Stimulated activated CD8-positive, alpha-beta memory T cell treated with anti-CD3 and anti-CD28 coated beads, Interleukin-15, amount 100 ng/mL, for 1 hour (primary cell): ENCODE results near the gene CMIP.
"Not testable (repeated sequence)": the region's sequence is repeated elsewhere in the genome, so short reads cannot be mapped to it uniquely, and the experiment has no call there.

Experiments used
- DNase-seq: peaks from one replicate; pipeline ENCODE4 v3.0.0-alpha.2; 2020; ENCODE audit warnings: low read depth

CMIP gene

DNA sequence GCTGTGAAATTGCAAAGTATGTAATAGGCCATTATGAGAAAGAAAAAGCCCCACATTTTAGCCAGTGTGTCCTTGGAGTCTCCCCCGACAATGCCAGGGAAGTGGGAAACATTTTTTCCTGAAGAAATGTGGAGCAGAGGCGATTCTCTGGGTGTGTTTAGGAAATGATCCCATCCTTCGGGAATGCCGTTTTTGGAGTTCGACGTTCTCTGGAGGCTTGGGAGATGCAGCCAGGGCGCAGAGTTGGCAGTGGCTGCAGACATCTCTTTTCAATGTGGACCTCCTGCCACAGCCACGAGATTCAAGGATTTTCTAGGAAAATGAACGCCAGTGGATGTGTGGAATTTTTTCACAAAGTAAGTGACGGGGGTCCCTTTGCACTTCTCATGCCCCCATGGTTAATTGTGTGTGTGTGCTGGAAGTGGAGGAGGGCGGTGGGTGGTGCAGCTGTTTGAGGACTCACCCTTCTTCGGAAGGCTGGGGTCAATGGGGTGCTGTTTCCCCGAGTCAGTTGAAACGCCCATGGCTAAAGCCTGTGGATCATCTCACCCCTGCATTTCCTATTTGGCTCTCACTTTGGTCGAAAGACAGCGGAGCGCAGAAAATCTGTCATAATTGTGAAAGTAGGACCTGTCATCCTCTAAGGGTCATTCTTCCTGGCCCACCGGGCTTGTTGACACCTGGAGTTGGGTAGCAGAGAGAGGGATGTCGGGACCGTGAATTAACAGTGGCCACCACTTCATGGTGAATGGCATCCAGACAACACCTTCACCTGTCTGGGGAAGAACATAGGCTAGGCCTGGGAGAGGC lies 73.2 kb downstream of the CMIP start:
- DNase-seq: no peak

DNA sequence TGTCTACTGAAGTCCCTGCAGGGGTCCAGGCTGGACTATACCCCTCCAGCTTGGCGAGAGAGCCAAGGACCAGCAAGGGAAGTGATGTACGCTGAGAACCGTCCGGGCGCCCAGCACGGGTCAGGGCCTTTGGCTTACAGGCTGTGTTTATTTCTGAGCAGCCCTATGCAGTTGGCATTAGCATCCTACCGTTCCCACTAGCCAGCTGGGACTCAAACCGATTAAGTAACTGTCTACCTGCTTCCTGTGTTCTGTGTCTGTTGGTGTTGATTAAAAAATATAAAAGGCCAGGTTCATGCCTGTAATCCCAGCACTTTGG lies 73.8 kb downstream of the CMIP start:
- no peak for DNase-seq

DNA sequence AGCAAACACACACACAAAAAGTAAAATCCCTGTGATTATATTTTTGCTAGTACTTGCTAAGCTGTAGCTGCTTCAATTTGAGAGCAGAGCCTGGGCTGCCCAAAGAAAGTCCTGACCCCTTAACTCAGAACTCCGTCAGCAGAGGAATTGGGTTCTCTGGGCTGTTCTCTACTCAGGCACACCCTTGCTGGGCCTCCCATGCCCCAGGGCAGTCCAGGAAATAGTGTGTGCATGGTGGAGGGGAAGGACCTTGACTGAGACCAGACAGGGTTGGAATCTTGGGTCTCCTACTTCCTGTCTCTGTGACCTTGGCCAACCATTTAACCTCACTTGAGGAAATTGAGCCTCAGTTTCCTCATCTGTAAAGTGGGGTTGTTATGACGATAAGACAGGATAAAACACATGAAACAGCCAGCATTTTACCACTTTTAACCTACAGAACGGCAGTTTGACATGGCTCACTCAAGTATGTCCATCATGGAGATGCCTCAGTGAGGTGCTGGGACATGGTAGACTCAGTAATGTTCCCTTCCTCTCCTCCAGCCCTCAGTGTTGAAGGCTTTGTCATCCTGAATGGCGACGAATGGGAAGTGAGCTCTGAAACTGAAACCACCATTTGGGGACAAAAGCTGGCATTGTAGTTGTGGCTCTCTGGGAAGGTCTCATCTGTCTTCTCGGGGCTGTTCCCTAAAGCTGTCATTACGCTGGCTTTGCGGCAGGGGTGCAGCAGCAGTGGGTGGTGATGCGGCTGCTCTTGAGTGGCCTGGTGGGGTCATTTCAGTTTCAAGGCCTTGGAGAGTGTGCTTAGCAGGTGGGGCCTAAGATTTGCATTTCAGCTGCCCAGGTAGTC lies 74.9 kb downstream of the CMIP start:
- DNase-seq: no peak

- DNase-seq: no peak
Observed at GRCh38 chr16:81520151-81520470, 75.5 kb downstream of the CMIP start.

GRCh38 chr16:81520560-81521135 lies 76.0 kb downstream of the CMIP start:
- DNase-seq: no peak

DNA sequence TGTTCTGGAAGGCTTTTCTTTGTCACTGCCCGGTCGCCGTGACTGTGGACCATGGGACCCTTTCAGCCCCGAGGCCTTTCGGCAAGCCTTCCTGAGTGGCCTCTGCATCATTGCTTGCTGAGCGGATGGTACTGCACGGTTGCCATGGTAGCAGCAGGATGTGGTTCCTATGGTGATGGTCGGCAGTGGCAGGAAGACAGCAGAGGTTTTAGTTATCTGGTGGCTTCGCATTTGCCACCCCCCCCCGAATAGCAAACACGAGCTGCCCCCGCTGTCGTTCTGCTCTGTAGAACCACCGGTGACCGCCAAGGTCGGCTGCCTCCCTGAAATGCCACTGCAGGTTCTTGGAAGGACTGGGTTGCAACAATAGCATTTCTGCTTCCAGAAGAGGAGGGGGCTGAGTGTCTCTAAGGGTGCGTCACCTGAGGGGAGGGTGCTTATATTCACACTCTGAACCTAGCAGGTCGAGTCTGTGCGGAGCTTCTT lies 76.6 kb downstream of the CMIP start:
- peak; percentile 73 for DNase-seq

- no peak for DNase-seq
Observed at GRCh38 chr16:81522108-81522701, 77.6 kb downstream of the CMIP start.

DNA sequence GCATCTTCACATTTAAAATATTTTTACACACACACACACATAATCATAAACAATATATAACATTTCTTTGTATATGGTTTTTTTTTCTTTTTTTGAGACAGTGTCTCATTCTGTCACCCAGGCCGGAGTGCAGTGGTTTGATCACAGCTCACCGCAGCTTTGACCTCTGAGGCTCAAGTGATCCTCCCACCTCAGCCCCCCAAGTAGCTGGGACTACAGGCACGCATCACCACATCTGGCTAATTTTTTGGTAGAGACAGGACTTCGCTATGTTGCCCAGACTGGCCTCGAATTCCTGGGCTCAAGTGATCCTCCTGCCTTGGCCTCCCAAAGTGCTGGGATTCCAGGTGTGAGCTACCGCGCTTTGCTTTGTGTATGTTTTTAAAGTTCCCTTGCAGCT lies 78.2 kb downstream of the CMIP start:
- not testable (repeated sequence) for DNase-seq

GRCh38 chr16:81523387-81524115 lies 78.9 kb downstream of the CMIP start:
- DNase-seq: no peak

GRCh38 chr16:81524382-81524781 lies 79.8 kb downstream of the CMIP start:
- peak; percentile 14 for DNase-seq

GRCh38 chr16:81524885-81525284 lies 80.3 kb downstream of the CMIP start:
- DNase-seq: not testable (repeated sequence)

GRCh38 chr16:81526199-81526598 lies 81.6 kb downstream of the CMIP start:
- no peak for DNase-seq

- no peak for DNase-seq
Observed at GRCh38 chr16:81526935-81527334, 82.3 kb downstream of the CMIP start.

- DNase-seq: no peak
Observed at GRCh38 chr16:81527477-81528178, 83.0 kb downstream of the CMIP start.

DNA sequence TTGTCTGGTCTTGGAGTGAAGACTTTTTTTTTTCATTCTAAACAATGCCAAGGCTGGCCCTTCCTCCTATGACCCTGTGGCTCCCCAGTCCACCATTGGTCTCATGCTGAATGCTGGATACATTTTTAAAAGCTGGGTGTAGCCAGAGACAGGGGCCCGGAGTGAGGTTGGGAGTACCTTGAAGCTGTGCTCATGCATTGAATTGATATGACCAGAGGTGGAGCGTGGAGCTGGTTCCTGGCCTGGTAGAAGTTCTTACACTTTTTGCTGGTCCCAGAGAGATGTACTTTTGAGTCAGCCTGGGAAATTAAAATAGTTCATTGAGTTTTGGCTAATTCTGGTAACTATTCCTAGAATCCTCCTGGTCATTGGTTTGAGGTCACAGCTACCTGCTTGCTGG lies 83.6 kb downstream of the CMIP start:
- DNase-seq: no peak

DNA sequence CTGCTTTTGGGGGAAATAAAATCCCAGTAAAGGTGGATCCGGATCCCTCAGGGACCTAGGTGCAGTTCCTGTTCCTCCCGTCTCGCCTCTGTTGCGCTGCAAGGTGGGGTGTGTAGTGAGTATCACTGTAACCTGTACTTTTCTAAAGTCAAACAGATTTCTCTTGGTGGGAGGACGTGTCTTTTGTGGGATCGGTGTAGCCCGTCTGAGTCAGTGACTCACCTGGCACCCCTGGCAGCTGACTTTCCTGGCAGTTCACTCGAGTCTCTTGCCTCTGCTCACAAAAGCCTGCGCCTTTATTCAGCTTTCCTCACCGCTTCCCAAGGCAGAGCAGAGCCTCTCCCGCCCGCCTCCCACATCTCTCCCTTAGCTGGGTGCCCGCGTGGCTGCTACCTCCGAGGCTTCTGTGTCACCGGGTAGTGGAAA lies 85.7 kb downstream of the CMIP start:
- no peak for DNase-seq

DNA sequence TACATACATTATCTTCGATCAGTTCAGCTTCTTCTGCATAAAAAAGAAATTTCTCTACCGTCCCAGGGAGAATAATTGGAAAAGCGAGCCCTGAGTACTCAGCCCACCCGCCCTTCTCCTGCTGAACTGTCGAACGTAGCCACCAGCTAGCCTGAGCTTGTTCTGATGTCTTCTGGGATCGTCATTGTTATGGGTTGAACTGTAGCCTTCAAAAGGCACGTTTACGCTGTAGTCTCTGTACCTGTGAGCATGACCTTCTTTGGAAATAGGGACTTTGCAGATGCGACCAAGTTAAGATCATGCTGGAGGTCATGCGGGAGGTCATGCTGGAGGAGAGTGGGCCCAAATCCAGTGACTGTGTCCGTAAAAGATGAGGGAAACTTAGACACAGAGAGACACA lies 86.2 kb downstream of the CMIP start:
- no peak for DNase-seq

DNA sequence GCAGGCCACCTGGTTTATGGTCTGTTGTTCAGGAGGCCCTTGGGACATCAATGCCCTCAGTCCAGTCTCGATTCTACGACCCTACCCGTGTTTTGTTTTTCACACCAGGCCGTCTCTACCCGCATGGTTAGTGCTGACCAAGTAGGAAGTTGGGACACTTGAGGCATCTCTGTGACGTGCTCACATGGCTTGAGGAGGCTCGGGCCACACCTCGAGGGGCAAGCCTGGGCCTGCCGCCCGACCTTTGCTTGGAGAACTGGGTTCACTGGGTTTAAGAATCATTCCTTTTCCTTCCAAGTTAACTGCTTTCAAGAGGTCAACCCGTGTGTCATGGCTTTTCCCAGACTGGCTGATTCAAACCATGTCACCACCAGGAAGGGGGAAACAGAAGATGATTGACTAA lies 86.8 kb downstream of the CMIP start:
- DNase-seq: no peak

DNA sequence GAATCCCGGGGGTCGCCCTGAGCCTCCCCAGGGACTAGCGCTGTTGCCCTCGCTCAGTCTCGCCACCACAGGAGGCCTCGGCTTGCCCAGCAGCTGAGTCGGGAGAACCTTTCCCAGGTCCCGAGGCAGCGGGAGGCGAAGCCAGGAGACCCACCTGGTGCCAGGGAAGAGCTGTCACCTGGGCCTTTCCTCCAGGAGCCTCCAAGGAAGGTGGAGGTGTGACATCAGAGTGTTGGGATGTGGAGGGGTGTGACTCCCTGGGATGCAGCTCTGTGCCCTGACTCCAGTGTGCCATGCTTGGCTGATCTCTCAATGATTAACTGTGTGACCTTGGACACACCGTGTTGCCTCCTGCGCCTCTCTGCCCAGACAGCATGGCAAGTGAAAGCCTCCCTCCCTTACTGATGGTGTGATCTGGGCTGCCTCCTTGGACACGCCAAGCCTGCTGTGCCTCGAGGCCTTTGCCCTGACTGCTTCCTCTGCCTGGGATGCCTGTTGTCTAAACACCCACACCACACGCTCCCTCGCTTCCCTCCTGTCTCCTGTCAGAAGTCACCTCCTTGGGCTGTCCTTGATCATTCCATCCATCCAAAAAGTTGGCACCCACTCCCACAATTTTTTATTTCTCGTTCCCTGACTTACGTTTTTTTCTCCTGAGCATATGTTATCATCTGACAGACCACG lies 88.0 kb downstream of the CMIP start:
- no peak for DNase-seq

GRCh38 chr16:81533175-81533507 lies 88.5 kb downstream of the CMIP start:
- no peak for DNase-seq
